CD14-positive monocyte (primary cell): ENCODE results near the gene PACC1. TPM values are rescaled to one million over a fixed set of nuclear protein-coding genes. Genes with fewer than 3 reads are reported as not detected.
"Not testable (repeated sequence)": the region's sequence is repeated elsewhere in the genome, so short reads cannot be mapped to it uniquely, and the experiment has no call there.

Experiments
- DNase-seq, 3 donors: peaks; one replicate each; pipeline ENCODE4 v3.0.0-alpha.2; 2011 to 2022
- H2AFZ ChIP-seq: 2 replicates; pipeline ENCODE4 v1.6.0; 2012; ENCODE audit warnings: mild to moderate bottlenecking, low read depth, low read length, inconsistent platforms; ENCODE audit not compliant: insufficient read depth, poor library complexity, severe bottlenecking
- H3K27ac ChIP-seq, 2 donors: 1 replicate in 1 of 2; 2 replicates in 1 of 2; pipeline ENCODE4 v1.5.1; 2012 to 2013; ENCODE audit warnings: low read length in 2 of 2, control low read depth in 1 of 2, inconsistent platforms in 1 of 2, low read depth in 1 of 2, mild to moderate bottlenecking in 1 of 2
- H3K27me3 ChIP-seq, 2 donors: one replicate each; pipeline versions ENCODE4 v1.6.0 to v1.6.1; 2011 to 2013; ENCODE audit warnings: low read length in 2 of 2; ENCODE audit not compliant: control insufficient read depth in 2 of 2, insufficient read depth in 2 of 2
- H3K36me3 ChIP-seq, 2 donors: replicated peaks in 1 of 2; 1 replicate in 1 of 2; 2 replicates in 1 of 2; pipeline versions ENCODE4 v1.5.1 to v1.6.1; 2012 to 2013; ENCODE audit warnings: low read length in 2 of 2, control low read depth in 1 of 2, inconsistent platforms in 1 of 2, mild to moderate bottlenecking in 1 of 2; ENCODE audit not compliant: insufficient read depth in 2 of 2, control insufficient read depth in 1 of 2
- H3K4me1 ChIP-seq, 2 donors: 1 replicate in 1 of 2; 2 replicates in 1 of 2; pipeline versions ENCODE4 v1.5.1 to v1.6.1; 2012 to 2013; ENCODE audit warnings: low read length in 2 of 2, control low read depth in 1 of 2, inconsistent platforms in 1 of 2, mild to moderate bottlenecking in 1 of 2, moderate library complexity in 1 of 2; ENCODE audit not compliant: insufficient read depth in 2 of 2, control insufficient read depth in 1 of 2
- H3K4me2 ChIP-seq: replicated peaks from 2 replicates; pipeline ENCODE3; 2012; ENCODE audit warnings: low read length, moderate library complexity, mild to moderate bottlenecking; ENCODE audit not compliant: poor library complexity, severe bottlenecking; ENCODE audit errors: extremely low read depth
- H3K4me3 ChIP-seq, 3 experiments: fragments of 200-600 bp in 1 of 3; sonication (generic) in 1 of 3; replicated peaks in 1 of 3; 1 replicate in 2 of 3; 2 replicates in 1 of 3; pipeline ENCODE4 v1.5.1; 2011 to 2013; ENCODE audit warnings: low read length in 3 of 3, mild to moderate bottlenecking in 3 of 3, control low read depth in 2 of 3, low read depth in 2 of 3, inconsistent platforms in 1 of 3, moderate library complexity in 1 of 3
- H3K79me2 ChIP-seq: 2 replicates; pipeline ENCODE4 v1.6.0; 2012; ENCODE audit warnings: mild to moderate bottlenecking, control low read depth, inconsistent platforms, low read length, moderate library complexity; ENCODE audit not compliant: insufficient read depth
- H3K9ac ChIP-seq: 2 replicates; pipeline ENCODE4 v1.6.0; 2017; ENCODE audit warnings: low read length, mild to moderate bottlenecking; ENCODE audit not compliant: insufficient read depth, poor library complexity, severe bottlenecking
- H3K9me3 ChIP-seq, 2 donors: replicated peaks in 1 of 2; 1 replicate in 1 of 2; 2 replicates in 1 of 2; pipeline versions ENCODE4 v1.5.1 to v1.6.1; 2012 to 2013; ENCODE audit warnings: low read length in 2 of 2, control low read depth in 1 of 2; ENCODE audit not compliant: control insufficient read depth in 1 of 2, insufficient read depth in 1 of 2
- H4K20me1 ChIP-seq: 2 replicates; pipeline ENCODE4 v1.6.0; 2012; ENCODE audit warnings: mild to moderate bottlenecking, low read length, control low read depth, moderate library complexity; ENCODE audit not compliant: insufficient read depth
- H3K27ac Mint-ChIP-seq, 7 donors: one replicate each; pipeline ENCODE4 v1.8.0; 2020; ENCODE audit warnings: mild to moderate bottlenecking in 7 of 7, mixed read lengths in 7 of 7, moderate library complexity in 6 of 7, inconsistent platforms in 2 of 7
- H3K27me3 Mint-ChIP-seq, 3 donors: one replicate each; pipeline ENCODE4 v1.8.0; 2021 to 2022; ENCODE audit warnings: low read depth in 3 of 3, mild to moderate bottlenecking in 3 of 3, mixed read lengths in 3 of 3, moderate library complexity in 3 of 3, inconsistent platforms in 1 of 3
- H3K36me3 Mint-ChIP-seq, 2 donors: one replicate each; pipeline ENCODE4 v1.8.0; 2020; ENCODE audit warnings: mixed read lengths in 2 of 2, inconsistent platforms in 1 of 2, mild to moderate bottlenecking in 1 of 2
- H3K4me1 Mint-ChIP-seq: one replicate; pipeline ENCODE4 v1.8.0; 2020; ENCODE audit warnings: mild to moderate bottlenecking, mixed read lengths
- H3K4me3 Mint-ChIP-seq, 2 donors: one replicate each; pipeline ENCODE4 v1.8.0; 2020; ENCODE audit warnings: mild to moderate bottlenecking in 2 of 2, mixed read lengths in 2 of 2, moderate library complexity in 1 of 2
- H3K9me3 Mint-ChIP-seq, 7 donors: one replicate each; pipeline ENCODE4 v1.8.0; 2020 to 2022; ENCODE audit warnings: mixed read lengths in 7 of 7, mild to moderate bottlenecking in 6 of 7, moderate library complexity in 6 of 7, inconsistent platforms in 2 of 7
- CTCF ChIP-seq: fragments of 200-600 bp; IDR thresholded peaks from one replicate; pipeline ENCODE4 v1.8.0; 2022; ENCODE audit warnings: antibody characterized with exemption, mild to moderate bottlenecking
- WGBS: methylation state at CpG from one replicate; pipeline ENCODE4 v1.1.5; 2013; ENCODE audit warnings: missing lambda C conversion rate; ENCODE audit not compliant: insufficient coverage; 5-methylcytosine and 5-hydroxymethylcytosine counted together
- intact Hi-C, 2 donors: fragments of 100-400 bp; cut with micrococcal nuclease; formaldehyde crosslinking; loops; one replicate each; pipeline versions ENCODE4 v1.15.0 to v1.15.1; 2023
- polyA plus RNA-seq, 3 donors: library from polyadenylated mRNA; depleted of rRNA in 1 of 3; unstranded in 2 of 3; stranded (reverse) in 1 of 3; fragments of 300-500 nt in 2 of 3; fragments of >200 nt in 1 of 3; fragmentation: Illumina TruSeq in 2 of 3; gene quantifications; 1 replicate in 2 of 3; 2 replicates in 1 of 3; pipeline ENCODE4 v1.2.3, GENCODE V29; 2012 to 2021

The PACC1 gene
- polyA plus RNA-seq, 3 donors = 14.0 to 16.6 (median 14.7) TPM

GRCh38 chr1:212396638-212397037 lies 18.0 kb downstream of the PACC1 start:
- H2AFZ ChIP-seq = no peak overlapping the region
- DNase-seq = no peak
- peaks cover 8 to 41% of the 10 kb centered on the region in 2 donors for H3K36me3 ChIP-seq
- no peak overlapping the region for H3K4me2 ChIP-seq
- intact Hi-C loops = no loop called here
- no peak overlapping the region for H3K9ac ChIP-seq
- Mint-ChIP-seq H3K36me3 (peaks cover 48 to 58% of the 10 kb centered on the region in 2 donors), H3K4me3 (no peak overlapping the region), H3K4me1 (peaks cover 4% of the 10 kb centered on the region), H3K9me3 (peaks cover 23 to 41% (median 32%) of the 10 kb centered on the region in 7 donors), H3K27ac (no peak overlapping the region), H3K27me3 (peaks cover 0 to 2% (median 0%) of the 10 kb centered on the region in 3 donors)
- no peaks in the 10 kb centered on the region for H3K27me3 ChIP-seq
- no CpG with 5 or more reads among the region's 3 CpGs for WGBS
- H3K4me3 ChIP-seq = no peak overlapping the region
- peaks cover 0 to 6% of the 10 kb centered on the region in 2 donors for H3K4me1 ChIP-seq
- peaks cover 3% of the 10 kb centered on the region for H4K20me1 ChIP-seq
- no peak for TF ChIP-seq CTCF
- H3K27ac ChIP-seq = no peak overlapping the region
- peaks cover 41% of the 10 kb centered on the region for H3K79me2 ChIP-seq
- H3K9me3 ChIP-seq = peaks cover 9 to 21% of the 10 kb centered on the region in 2 donors

GRCh38 chr1:212395678-212396437 lies 18.8 kb downstream of the PACC1 start:
- H3K9ac ChIP-seq, H3K4me3 ChIP-seq, H4K20me1 ChIP-seq, H2AFZ ChIP-seq, H3K4me3 Mint-ChIP-seq, H3K4me1 ChIP-seq, H3K4me1 Mint-ChIP-seq, H3K27ac Mint-ChIP-seq, H3K27ac ChIP-seq, DNase-seq, intact Hi-C loops, H3K27me3 ChIP-seq, H3K4me2 ChIP-seq, H3K27me3 Mint-ChIP-seq: not testable (repeated sequence)
- H3K79me2 ChIP-seq = peaks cover 41% of the 10 kb centered on the region
- 100% methylated on average over 1 of the region's 6 CpGs for WGBS
- peaks cover 31 to 46% (median 37%) of the 10 kb centered on the region in 7 donors for H3K9me3 Mint-ChIP-seq
- peaks cover 8 to 41% of the 10 kb centered on the region in 2 donors for H3K36me3 ChIP-seq
- peaks cover 15 to 21% of the 10 kb centered on the region in 2 donors for H3K9me3 ChIP-seq
- peaks cover 56 to 65% of the 10 kb centered on the region in 2 donors for H3K36me3 Mint-ChIP-seq
